Esophagus (tissue), 2 donors: ENCODE results near the gene TUBA8. TPM values are rescaled to one million over a fixed set of nuclear protein-coding genes. Genes with fewer than 3 reads are reported as not detected.

Experiments used
- polyA plus RNA-seq, 2 donors: library from polyadenylated mRNA; stranded (reverse); fragments of 200-250 nt; gene quantifications; one replicate each; pipeline ENCODE4 v1.2.3, GENCODE V29; 2013
- donor health status: healthy with polysubstance abuse.
- donor health status: Bipolar disorder and iron deficiency.

Gene TUBA8
- polyA plus RNA-seq, 2 donors: 0.89 to 0.98 TPM

Other genes with a start within 250 kb of the TUBA8 start
- 10 to 100 TPM in 1 of 2 donors, 1 to 10 TPM in 1; 6.2 to 13.3 TPM for gene MICAL3, start 86.2 kb upstream of the TUBA8 start, polyA plus RNA-seq
- 10 to 100 TPM; 13.5 to 15.0 TPM for gene PEX26, start 32.8 kb upstream of the TUBA8 start, polyA plus RNA-seq
- gene USP18, start 39.4 kb downstream of the TUBA8 start, polyA plus RNA-seq: 1 to 10 TPM; 3.3 to 3.4 TPM